Colonic mucosa (tissue), 4 donors: Measurements from ENCODE around the gene SEC14L6. TPM values are rescaled to one million over a fixed set of nuclear protein-coding genes. Genes with fewer than 3 reads are reported as not detected.

Source experiments
- DNase-seq: peaks from one replicate; pipeline ENCODE4 v3.0.0-alpha.2; 2020
- H3K27ac ChIP-seq: fragments of 200-600 bp; one replicate; pipeline ENCODE4 v1.8.0; 2021
- H3K27me3 ChIP-seq: fragments of 200-600 bp; one replicate; pipeline ENCODE4 v1.8.0; 2021
- H3K36me3 ChIP-seq: fragments of 200-600 bp; one replicate; pipeline ENCODE4 v1.8.0; 2021
- H3K4me1 ChIP-seq: fragments of 200-600 bp; one replicate; pipeline ENCODE4 v1.8.0; 2021; ENCODE audit warnings: mild to moderate bottlenecking
- H3K4me3 ChIP-seq: fragments of 200-600 bp; one replicate; pipeline ENCODE4 v1.8.0; 2021
- H3K9ac ChIP-seq, 2 donors: one replicate each; pipeline ENCODE4 v1.7.0; 2013; ENCODE audit warnings: control low read depth in 2 of 2, low read depth in 2 of 2, low read length in 2 of 2
- H3K9me3 ChIP-seq: fragments of 200-600 bp; one replicate; pipeline ENCODE4 v1.8.0; 2021
- intact Hi-C: fragments of 100-400 bp; cut with DNase I; formaldehyde crosslinking; loops from one replicate; pipeline ENCODE4 v1.14.1; 2022
- total RNA-seq, 2 donors: library from RNA; stranded (reverse); fragmentation: NEBNext Ultra II Directional in 1 of 2; extraction: Animal tissue kit (Norgen Biotek cat#: 25700) in 1 of 2; gene quantifications; one replicate each; pipeline ENCODE4 v1.2.1, GENCODE V29; 2021
- TF ChIP-seq, protein P1 (sequence below): fragments of 200-600 bp; IDR thresholded peaks from one replicate; pipeline ENCODE4 v1.8.0; 2022; ENCODE audit warnings: antibody characterized with exemption, mild to moderate bottlenecking
- donor health status: healthy.
- donor health status: DM: no; HTN: no; CAD: no.
- donor health status: DM: no; HTN: no; CAD: no.

Gene SEC14L6
- total RNA-seq, 2 donors from 2014 or later, result not detected

DNA sequence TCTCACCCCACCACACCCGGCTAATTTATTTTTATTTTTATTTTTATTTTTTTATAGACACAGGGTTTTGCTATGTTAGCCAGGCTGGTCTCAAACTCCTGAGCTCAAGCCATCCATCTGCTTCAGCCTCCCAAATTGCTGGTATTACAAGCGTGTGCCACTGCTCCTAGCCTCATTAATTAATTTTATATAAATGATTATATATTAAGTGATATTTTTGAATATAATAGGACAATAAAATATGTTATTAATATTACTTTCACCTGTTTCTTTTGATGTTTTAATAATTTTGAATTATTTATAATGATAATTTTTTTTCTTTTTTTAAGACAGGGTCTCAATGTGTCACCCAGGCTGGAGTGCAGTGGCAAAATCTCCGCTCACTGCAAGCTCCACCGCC is 38.9 kb downstream of the SEC14L6 start:
- Histone ChIP-seq H3K4me1 (no peaks in the 10 kb centered on the region), H3K27ac (no peak overlapping the region), H3K36me3 (no peaks in the 10 kb centered on the region), H3K9ac (no peak overlapping the region), H3K27me3 (peaks cover 16% of the 10 kb centered on the region), H3K9me3 (no peaks in the 10 kb centered on the region), H3K4me3 (no peak overlapping the region)
- no peak for DNase-seq
- intact Hi-C loops, result no loop called here
- TF ChIP-seq, protein P1, sequence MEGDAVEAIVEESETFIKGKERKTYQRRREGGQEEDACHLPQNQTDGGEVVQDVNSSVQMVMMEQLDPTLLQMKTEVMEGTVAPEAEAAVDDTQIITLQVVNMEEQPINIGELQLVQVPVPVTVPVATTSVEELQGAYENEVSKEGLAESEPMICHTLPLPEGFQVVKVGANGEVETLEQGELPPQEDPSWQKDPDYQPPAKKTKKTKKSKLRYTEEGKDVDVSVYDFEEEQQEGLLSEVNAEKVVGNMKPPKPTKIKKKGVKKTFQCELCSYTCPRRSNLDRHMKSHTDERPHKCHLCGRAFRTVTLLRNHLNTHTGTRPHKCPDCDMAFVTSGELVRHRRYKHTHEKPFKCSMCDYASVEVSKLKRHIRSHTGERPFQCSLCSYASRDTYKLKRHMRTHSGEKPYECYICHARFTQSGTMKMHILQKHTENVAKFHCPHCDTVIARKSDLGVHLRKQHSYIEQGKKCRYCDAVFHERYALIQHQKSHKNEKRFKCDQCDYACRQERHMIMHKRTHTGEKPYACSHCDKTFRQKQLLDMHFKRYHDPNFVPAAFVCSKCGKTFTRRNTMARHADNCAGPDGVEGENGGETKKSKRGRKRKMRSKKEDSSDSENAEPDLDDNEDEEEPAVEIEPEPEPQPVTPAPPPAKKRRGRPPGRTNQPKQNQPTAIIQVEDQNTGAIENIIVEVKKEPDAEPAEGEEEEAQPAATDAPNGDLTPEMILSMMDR, result no peak

DNA sequence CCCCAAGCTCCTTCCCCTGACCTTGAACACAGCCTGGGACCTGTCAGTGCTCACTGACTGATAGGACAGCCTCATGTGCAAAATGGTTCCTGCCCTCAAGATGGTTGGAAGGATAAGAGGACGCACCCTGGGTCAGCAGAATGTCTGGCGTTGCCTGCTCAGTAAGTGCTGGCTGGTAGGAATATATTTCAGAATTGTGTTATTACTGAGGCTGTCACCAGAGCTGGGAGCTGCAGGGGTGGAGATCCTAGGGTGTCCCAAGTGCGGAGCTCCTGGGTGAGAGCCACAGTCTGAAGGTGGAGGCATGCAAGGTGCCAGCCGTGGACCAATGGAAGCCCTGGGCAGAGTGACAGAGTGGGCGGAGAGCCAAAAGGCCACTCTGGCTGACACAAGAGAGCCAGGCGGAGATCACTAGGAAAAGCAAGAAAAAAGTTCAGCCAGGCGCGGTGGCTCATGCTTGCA is 40.0 kb downstream of the SEC14L6 start:
- TF ChIP-seq, protein P1, result no peak
- intact Hi-C loops, result no loop called here
- Histone ChIP-seq H3K4me1 (no peaks in the 10 kb centered on the region), H3K9me3 (no peaks in the 10 kb centered on the region), H3K27ac (no peak overlapping the region), H3K4me3 (no peak overlapping the region), H3K27me3 (peaks cover 16% of the 10 kb centered on the region), H3K36me3 (no peaks in the 10 kb centered on the region), H3K9ac (no peak overlapping the region)
- no peak for DNase-seq

DNA sequence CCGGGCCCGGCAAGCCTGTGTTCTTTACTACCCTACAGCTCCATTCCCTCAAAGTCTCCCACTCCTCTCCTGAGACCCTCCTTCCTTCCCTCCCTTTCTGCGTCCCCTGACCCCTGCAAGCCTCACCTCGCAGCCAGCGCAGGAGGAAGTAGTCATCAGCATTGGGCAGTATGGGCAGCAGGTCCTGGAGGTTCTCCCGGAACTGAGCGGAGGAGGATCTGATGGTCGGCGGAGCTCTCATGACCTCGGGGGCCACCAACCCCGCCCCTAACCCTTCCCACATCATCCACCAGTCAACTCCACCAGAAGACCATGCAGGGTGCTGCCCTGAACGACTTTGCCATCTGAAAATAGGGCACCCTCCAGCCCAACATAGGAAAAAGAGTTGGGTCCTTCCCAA is 43.0 kb downstream of the SEC14L6 start:
- Histone ChIP-seq H3K27ac (no peak overlapping the region), H3K9ac (no peak overlapping the region), H3K4me3 (no peak overlapping the region), H3K36me3 (no peaks in the 10 kb centered on the region), H3K27me3 (peaks cover 16% of the 10 kb centered on the region), H3K9me3 (no peaks in the 10 kb centered on the region), H3K4me1 (no peaks in the 10 kb centered on the region)
- TF ChIP-seq, protein P1, result no peak
- no peak for DNase-seq
- intact Hi-C loops, result no loop called here

DNA sequence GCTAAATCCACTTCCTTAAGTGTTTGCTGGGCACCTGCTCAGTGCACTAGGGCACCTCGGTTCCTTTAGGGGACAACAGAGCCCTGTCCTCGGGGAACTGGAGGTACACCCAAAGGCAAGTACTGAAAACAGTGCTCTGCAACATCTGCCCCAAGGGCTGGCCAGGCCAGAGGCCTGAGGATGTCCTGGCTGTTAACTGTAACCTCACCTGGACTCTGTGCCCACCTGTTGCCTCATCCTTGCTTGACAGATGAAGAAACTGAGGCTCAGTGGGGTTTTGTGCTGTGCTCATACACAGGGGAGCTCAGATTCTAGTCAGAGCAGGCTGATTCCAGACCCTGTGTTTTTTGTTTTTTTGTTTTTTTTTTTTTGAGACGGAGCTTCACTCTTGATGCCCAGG is 43.6 kb downstream of the SEC14L6 start:
- TF ChIP-seq, protein P1, result no peak
- H3K9ac ChIP-seq, result no peak overlapping the region
- H3K9me3 ChIP-seq, result no peaks in the 10 kb centered on the region
- H3K27me3 ChIP-seq, result peaks cover 16% of the 10 kb centered on the region
- no peaks in the 10 kb centered on the region for H3K36me3 ChIP-seq
- intact Hi-C loops, result no loop called here
- no peak for DNase-seq
- H3K27ac ChIP-seq, result no peak overlapping the region
- no peak overlapping the region for H3K4me3 ChIP-seq
- H3K4me1 ChIP-seq, result no peaks in the 10 kb centered on the region

DNA sequence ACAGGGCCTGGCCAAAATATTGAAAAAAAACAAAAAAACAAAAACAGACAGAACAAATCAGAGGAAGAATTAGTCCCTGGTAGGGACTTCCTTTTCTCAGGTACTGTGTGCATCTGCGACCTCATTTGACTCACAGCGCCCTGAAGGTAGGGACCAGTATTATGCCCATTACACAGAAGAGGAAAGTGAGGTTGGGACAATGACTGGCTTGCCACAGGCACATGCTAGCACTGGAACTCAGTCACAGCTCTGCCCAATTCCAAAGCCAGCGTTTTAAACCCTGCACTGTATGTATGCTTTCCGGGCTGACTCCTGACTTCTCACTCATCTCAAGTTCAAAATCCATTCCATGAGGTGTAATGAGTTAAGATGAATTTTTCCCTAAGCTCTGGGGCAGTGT is 44.4 kb downstream of the SEC14L6 start:
- intact Hi-C loops, result no loop called here
- Histone ChIP-seq H3K4me3 (no peak overlapping the region), H3K9ac (no peak overlapping the region), H3K36me3 (no peaks in the 10 kb centered on the region), H3K9me3 (no peaks in the 10 kb centered on the region), H3K27ac (no peak overlapping the region), H3K27me3 (peaks cover 16% of the 10 kb centered on the region), H3K4me1 (no peaks in the 10 kb centered on the region)
- TF ChIP-seq, protein P1, result no peak
- no peak for DNase-seq

DNA sequence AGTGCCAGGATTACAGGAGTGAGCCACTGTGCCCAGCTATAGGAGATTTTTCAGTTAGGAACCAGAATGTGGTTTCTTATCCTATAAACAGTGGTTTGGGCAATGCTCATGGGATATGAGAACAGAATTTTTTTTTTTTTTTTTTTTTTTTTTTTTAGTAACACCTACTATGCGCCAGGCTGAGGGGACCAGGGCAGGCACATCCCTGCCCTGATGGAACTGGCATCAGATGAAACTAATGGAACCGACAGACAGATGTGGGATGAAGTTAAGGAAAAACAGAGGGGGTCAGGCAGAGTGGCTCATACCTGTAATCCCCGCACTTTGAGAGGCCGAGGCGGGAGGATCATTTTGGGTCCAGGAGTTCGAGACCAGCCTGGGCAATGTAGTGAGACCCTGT is 45.9 kb downstream of the SEC14L6 start:
- Histone ChIP-seq H3K36me3 (no peaks in the 10 kb centered on the region), H3K27ac (no peak overlapping the region), H3K4me3 (no peak overlapping the region), H3K27me3 (peaks cover 13% of the 10 kb centered on the region), H3K4me1 (no peaks in the 10 kb centered on the region), H3K9me3 (no peaks in the 10 kb centered on the region), H3K9ac (no peak overlapping the region)
- intact Hi-C loops, result no loop called here
- TF ChIP-seq, protein P1, result no peak
- no peak for DNase-seq
